GM21619 (cell line): ENCODE measurements around the gene ATP2B3.

Source experiments
- ATAC-seq: cut with Tn5 transposase; IDR thresholded peaks from one replicate; pipeline ENCODE4 v1.9.1; 2021; ENCODE audit not compliant: unreplicated experiment

The ATP2B3 gene

DNA sequence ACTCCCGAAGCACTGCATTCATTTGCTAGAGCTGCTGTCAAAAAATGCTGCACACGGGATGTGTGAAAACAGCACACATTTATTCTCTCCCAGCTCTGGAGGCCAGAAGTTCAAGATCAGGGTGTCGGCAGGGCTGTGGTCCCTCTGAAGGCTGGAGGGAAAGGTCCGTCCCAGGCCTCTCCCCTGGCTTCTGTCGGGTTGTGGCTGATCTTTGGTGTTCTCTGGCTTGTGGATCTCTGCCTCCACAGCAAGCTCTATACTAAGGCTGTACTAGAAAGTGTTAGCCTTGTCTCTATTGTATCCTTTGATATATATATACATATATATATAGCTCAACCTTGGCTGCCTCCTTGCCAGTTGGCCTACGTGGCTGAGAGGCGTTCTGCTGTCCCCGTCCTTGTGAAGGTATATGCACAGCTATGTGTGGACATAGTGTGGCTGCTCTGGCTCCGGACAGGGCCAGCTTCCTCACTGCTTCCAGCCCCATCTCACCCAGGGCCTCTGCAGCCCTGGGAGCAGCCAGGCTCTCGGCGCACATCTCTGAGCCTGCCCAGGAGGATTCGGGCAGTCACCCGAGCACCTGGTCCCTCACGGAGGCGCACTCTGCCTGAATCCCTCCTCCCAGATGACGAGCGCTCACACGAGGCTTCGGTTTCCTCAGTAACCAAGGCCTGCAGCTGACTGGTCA, 114.6 kb downstream of the ATP2B3 start:
- no peak for ATAC-seq
